HepG2 (cell line): Measurements from ENCODE around the gene XRCC2. TPM values are rescaled to one million over a fixed set of nuclear protein-coding genes. Genes with fewer than 3 reads are reported as not detected.

Source experiments
- ELF1 ChIP-seq: sonication (generic); formaldehyde crosslinking; IDR thresholded peaks from 2 replicates; pipeline ENCODE4 v1.4.0; 2020; ENCODE audit warnings: missing genetic modification reagents
- GZF1 ChIP-seq: sonication (generic); formaldehyde crosslinking; IDR thresholded peaks from 2 replicates; pipeline ENCODE4 v1.5.1; 2020; ENCODE audit warnings: mild to moderate bottlenecking, missing genetic modification reagents
- NONO ChIP-seq, 2 experiments: fragments of 450-650 bp in 1 of 2; sonication (generic) in 1 of 2; formaldehyde crosslinking in 1 of 2; IDR thresholded peaks in 1 of 2; conservative IDR thresholded peaks in 1 of 2; 2 replicates each; pipeline versions ENCODE4 v1.6.1 to v1.8.0; 2017 to 2022; ENCODE audit warnings: mild to moderate bottlenecking in 1 of 2, missing genetic modification reagents in 1 of 2, moderate library complexity in 1 of 2
- RARA ChIP-seq: IDR thresholded peaks from 2 replicates; pipeline ENCODE4 v1.6.1; 2016; ENCODE audit warnings: missing genetic modification reagents, missing compliant biosample characterization
- SMARCE1 ChIP-seq: fragments of 450-650 bp; IDR thresholded peaks from 2 replicates; pipeline ENCODE4 v1.6.1; 2017; ENCODE audit warnings: borderline replicate concordance
- ZSCAN20 ChIP-seq: sonication (generic); formaldehyde crosslinking; IDR thresholded peaks from 2 replicates; pipeline ENCODE4 v1.4.0; 2020; ENCODE audit warnings: missing genetic modification reagents, mild to moderate bottlenecking, borderline replicate concordance
- polyA plus RNA-seq, 8 experiments: library from polyadenylated mRNA; depleted of rRNA in 3 of 8; stranded (reverse) in 7 of 8; unstranded in 1 of 8; fragments of >200 nt; fragmentation: Illumina TruSeq in 4 of 8; extraction: Trizol in 4 of 8; gene quantifications; 2 replicates each; pipeline versions ENCODE4 v1.2.1 to v1.2.3, GENCODE V29; 2011 to 2016; ENCODE audit warnings: low read depth in 4 of 8, missing spikeins in 1 of 8, mixed read lengths in 1 of 8; ENCODE audit not compliant: insufficient read depth in 1 of 8
- total RNA-seq, 5 experiments: library from RNA; depleted of rRNA; stranded (reverse); fragments of >200 nt; fragmentation: Illumina TruSeq; extraction: Trizol; gene quantifications; 2 replicates each; pipeline ENCODE4 v1.2.3, GENCODE V29; 2016; ENCODE audit warnings: low read depth in 1 of 5
- TF ChIP-seq, protein P1 (sequence below): IDR thresholded peaks from 2 replicates; pipeline ENCODE4 v1.6.1; 2016; ENCODE audit warnings: low read depth, missing genetic modification reagents, missing compliant biosample characterization
- TF ChIP-seq, protein P2 (sequence below): sonication (generic); formaldehyde crosslinking; IDR thresholded peaks from 2 replicates; pipeline ENCODE4 v1.4.0; 2020; ENCODE audit warnings: missing genetic modification reagents, borderline replicate concordance
- TF ChIP-seq, protein P3 (sequence below): sonication (generic); formaldehyde crosslinking; IDR thresholded peaks from 2 replicates; pipeline ENCODE4 v1.8.0; 2022; ENCODE audit warnings: mild to moderate bottlenecking, missing genetic modification reagents
- TF ChIP-seq, protein P4 (sequence below): IDR thresholded peaks from 2 replicates; pipeline ENCODE4 v1.6.1; 2016; ENCODE audit warnings: missing compliant biosample characterization, missing genetic modification reagents, borderline replicate concordance
- TF ChIP-seq, protein P5 (sequence below): sonication (generic); formaldehyde crosslinking; conservative IDR thresholded peaks from 2 replicates; pipeline ENCODE4 v1.4.0; 2020; ENCODE audit warnings: missing genetic modification reagents
- TF ChIP-seq, protein P6 (sequence below): sonication (generic); formaldehyde crosslinking; IDR thresholded peaks from 2 replicates; pipeline ENCODE4 v1.8.0; 2022; ENCODE audit warnings: mild to moderate bottlenecking, missing genetic modification reagents, borderline replicate concordance

The XRCC2 gene
- total and polyA plus RNA-seq, 2 of the 13 experiments (the other 11 are each of a cell fraction or from before 2014, with no cell fraction given) = 3.8 to 14.5 TPM

DNA sequence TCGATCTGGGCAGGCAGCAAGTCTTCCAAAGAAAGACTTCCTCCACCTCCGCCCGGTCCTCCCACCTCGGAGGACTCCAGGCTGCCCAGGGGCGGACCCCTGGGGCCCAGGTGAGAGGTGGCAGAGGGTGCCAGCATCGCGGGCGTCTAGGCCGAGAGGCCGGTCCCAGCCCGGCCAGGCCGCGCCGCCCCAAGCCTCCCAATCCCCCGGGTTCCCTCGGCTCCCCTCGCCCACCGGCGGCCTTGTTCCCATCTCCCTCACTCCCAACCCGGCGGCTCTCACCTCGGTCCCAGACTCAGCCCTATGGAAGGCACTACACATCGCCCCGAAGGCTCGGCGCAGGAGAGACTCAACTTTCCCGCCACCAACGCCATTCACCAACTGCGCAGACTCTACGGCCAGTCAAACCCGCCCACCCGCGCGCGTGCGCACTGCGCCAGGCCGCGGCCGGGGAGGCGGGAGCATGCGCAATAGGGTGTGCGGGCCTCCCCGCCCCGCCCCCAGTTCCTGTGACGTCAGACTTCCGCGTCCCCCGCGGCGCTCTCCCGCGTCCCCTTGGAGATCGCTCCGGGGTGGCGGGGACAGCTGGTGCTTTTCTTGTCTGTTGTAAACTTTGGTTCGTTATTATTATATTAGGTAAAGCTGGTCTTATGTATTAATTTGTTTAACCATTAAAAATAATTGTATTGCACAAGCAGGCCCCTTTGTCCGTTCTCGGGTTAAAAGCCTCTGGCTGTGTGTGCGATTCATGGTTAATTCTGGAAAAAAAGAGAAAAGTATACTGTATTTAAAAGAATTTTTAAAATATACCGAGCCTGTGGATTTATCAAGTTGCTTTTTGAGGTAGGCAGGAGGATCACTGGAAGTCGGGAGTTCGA is at the start of gene XRCC2 (continued):
- TF ChIP-seq, protein P1, sequence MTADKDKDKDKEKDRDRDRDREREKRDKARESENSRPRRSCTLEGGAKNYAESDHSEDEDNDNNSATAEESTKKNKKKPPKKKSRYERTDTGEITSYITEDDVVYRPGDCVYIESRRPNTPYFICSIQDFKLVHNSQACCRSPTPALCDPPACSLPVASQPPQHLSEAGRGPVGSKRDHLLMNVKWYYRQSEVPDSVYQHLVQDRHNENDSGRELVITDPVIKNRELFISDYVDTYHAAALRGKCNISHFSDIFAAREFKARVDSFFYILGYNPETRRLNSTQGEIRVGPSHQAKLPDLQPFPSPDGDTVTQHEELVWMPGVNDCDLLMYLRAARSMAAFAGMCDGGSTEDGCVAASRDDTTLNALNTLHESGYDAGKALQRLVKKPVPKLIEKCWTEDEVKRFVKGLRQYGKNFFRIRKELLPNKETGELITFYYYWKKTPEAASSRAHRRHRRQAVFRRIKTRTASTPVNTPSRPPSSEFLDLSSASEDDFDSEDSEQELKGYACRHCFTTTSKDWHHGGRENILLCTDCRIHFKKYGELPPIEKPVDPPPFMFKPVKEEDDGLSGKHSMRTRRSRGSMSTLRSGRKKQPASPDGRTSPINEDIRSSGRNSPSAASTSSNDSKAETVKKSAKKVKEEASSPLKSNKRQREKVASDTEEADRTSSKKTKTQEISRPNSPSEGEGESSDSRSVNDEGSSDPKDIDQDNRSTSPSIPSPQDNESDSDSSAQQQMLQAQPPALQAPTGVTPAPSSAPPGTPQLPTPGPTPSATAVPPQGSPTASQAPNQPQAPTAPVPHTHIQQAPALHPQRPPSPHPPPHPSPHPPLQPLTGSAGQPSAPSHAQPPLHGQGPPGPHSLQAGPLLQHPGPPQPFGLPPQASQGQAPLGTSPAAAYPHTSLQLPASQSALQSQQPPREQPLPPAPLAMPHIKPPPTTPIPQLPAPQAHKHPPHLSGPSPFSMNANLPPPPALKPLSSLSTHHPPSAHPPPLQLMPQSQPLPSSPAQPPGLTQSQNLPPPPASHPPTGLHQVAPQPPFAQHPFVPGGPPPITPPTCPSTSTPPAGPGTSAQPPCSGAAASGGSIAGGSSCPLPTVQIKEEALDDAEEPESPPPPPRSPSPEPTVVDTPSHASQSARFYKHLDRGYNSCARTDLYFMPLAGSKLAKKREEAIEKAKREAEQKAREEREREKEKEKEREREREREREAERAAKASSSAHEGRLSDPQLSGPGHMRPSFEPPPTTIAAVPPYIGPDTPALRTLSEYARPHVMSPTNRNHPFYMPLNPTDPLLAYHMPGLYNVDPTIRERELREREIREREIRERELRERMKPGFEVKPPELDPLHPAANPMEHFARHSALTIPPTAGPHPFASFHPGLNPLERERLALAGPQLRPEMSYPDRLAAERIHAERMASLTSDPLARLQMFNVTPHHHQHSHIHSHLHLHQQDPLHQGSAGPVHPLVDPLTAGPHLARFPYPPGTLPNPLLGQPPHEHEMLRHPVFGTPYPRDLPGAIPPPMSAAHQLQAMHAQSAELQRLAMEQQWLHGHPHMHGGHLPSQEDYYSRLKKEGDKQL (CRISPR knock-in tag) = no peak
- TF ChIP-seq, protein P2, sequence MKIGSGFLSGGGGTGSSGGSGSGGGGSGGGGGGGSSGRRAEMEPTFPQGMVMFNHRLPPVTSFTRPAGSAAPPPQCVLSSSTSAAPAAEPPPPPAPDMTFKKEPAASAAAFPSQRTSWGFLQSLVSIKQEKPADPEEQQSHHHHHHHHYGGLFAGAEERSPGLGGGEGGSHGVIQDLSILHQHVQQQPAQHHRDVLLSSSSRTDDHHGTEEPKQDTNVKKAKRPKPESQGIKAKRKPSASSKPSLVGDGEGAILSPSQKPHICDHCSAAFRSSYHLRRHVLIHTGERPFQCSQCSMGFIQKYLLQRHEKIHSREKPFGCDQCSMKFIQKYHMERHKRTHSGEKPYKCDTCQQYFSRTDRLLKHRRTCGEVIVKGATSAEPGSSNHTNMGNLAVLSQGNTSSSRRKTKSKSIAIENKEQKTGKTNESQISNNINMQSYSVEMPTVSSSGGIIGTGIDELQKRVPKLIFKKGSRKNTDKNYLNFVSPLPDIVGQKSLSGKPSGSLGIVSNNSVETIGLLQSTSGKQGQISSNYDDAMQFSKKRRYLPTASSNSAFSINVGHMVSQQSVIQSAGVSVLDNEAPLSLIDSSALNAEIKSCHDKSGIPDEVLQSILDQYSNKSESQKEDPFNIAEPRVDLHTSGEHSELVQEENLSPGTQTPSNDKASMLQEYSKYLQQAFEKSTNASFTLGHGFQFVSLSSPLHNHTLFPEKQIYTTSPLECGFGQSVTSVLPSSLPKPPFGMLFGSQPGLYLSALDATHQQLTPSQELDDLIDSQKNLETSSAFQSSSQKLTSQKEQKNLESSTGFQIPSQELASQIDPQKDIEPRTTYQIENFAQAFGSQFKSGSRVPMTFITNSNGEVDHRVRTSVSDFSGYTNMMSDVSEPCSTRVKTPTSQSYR (CRISPR knock-in tag) = peak; percentile 88
- TF ChIP-seq, protein P3, sequence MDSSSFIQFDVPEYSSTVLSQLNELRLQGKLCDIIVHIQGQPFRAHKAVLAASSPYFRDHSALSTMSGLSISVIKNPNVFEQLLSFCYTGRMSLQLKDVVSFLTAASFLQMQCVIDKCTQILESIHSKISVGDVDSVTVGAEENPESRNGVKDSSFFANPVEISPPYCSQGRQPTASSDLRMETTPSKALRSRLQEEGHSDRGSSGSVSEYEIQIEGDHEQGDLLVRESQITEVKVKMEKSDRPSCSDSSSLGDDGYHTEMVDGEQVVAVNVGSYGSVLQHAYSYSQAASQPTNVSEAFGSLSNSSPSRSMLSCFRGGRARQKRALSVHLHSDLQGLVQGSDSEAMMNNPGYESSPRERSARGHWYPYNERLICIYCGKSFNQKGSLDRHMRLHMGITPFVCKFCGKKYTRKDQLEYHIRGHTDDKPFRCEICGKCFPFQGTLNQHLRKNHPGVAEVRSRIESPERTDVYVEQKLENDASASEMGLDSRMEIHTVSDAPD (CRISPR knock-in tag) = no peak
- TF ChIP-seq SMARCE1 (no peak), NONO (IDR thresholded peaks at IDR 0.05) (no peak), NONO (CRISPR knock-in tag; conservative IDR thresholded peaks at IDR 0.05) (peak; percentile 66; the same call in 1 of the 2 replicates), GZF1 (no peak), RARA (CRISPR knock-in tag) (peak; percentile 18; the same call in 1 of the 2 replicates), ZSCAN20 (CRISPR knock-in tag) (peak; percentile 48; the same call in 1 of the 2 replicates), ELF1 (peak; percentile 91)
- TF ChIP-seq, protein P4, sequence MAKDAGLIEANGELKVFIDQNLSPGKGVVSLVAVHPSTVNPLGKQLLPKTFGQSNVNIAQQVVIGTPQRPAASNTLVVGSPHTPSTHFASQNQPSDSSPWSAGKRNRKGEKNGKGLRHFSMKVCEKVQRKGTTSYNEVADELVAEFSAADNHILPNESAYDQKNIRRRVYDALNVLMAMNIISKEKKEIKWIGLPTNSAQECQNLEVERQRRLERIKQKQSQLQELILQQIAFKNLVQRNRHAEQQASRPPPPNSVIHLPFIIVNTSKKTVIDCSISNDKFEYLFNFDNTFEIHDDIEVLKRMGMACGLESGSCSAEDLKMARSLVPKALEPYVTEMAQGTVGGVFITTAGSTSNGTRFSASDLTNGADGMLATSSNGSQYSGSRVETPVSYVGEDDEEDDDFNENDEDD (CRISPR knock-in tag) = peak; percentile 99
- TF ChIP-seq, protein P5, sequence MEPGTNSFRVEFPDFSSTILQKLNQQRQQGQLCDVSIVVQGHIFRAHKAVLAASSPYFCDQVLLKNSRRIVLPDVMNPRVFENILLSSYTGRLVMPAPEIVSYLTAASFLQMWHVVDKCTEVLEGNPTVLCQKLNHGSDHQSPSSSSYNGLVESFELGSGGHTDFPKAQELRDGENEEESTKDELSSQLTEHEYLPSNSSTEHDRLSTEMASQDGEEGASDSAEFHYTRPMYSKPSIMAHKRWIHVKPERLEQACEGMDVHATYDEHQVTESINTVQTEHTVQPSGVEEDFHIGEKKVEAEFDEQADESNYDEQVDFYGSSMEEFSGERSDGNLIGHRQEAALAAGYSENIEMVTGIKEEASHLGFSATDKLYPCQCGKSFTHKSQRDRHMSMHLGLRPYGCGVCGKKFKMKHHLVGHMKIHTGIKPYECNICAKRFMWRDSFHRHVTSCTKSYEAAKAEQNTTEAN (CRISPR knock-in tag) = no peak; the same call in 1 of the 2 replicates
- TF ChIP-seq, protein P6, sequence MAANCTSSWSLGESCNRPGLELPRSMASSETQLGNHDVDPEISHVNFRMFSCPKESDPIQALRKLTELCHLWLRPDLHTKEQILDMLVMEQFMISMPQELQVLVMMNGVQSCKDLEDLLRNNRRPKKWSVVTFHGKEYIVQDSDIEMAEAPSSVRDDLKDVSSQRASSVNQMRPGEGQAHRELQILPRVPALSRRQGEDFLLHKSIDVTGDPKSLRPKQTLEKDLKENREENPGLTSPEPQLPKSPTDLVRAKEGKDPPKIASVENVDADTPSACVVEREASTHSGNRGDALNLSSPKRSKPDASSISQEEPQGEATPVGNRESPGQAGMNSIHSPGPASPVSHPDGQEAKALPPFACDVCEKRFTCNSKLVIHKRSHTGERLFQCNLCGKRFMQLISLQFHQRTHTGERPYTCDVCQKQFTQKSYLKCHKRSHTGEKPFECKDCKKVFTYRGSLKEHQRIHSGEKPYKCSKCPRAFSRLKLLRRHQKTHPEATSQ (CRISPR knock-in tag) = no peak
